UCSD-AML1 (cell line): ENCODE measurements around the gene UCHL1.
"Not testable (repeated sequence)": the region's sequence is repeated elsewhere in the genome, so short reads cannot be mapped to it uniquely, and the experiment has no call there.

Experiments
- DNase-seq: peaks from one replicate; lab custom pipeline; 2025; ENCODE audit not compliant: unreplicated experiment; lab: John Stamatoyannopoulos, UW

Gene UCHL1

DNA sequence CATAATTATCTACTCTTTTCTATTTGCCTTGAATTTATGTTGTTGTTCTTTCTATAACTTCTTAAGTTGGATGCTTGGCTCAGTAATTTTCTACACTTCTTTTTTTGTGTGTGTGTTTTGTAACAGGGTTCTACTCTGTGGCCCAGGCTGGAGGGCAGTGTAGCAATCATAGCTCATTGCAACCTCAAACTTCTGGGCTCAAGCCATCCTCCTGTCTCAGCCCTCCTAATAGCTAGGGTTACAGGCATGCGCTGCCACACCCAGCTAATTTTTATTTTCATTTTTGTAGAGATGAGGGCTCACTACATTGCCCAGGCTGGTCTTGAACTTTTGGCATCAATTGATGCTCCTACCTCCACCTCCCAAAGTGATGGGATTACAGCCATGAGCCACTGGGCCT is 20.7 kb upstream of the UCHL1 start:
- no peak for DNase-seq

DNA sequence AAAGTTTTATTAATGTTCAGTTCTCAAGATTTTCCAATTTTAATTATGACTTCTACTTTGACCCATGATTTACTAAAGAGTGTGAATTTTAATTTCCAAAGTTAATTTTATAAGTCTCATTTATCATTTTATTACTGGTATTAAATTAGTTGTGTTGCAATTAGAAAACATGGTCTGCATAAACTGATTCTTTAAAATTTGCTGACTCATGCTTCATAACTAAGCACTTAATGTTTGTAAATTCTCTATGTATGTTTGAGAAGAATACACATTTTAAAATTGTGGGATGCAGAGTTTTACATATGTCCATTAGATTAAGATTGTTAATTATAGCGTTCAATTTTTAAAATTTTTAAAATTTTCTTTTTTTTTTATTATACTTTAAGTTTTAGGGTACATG is 20.2 kb upstream of the UCHL1 start:
- no peak for DNase-seq

DNA sequence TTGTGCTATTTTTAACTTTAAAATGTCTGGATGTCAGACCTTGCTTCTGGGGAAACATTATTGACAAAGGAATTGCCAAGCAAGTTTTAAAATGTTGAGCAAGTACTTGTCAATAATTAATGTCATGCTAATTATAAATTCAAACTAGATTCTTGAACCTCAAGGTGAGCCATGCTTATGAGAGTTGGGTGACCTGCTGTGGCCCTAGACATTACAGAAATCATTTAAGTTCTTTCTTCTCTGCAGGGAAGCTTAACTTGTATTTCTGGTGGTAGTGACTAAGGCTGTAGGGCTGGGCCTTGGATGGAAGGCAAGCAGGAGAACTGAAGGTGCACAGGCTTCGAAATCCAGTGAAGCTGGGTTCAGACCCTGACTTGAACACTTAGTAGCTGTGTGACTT is 14.8 kb upstream of the UCHL1 start:
- no peak for DNase-seq

DNA sequence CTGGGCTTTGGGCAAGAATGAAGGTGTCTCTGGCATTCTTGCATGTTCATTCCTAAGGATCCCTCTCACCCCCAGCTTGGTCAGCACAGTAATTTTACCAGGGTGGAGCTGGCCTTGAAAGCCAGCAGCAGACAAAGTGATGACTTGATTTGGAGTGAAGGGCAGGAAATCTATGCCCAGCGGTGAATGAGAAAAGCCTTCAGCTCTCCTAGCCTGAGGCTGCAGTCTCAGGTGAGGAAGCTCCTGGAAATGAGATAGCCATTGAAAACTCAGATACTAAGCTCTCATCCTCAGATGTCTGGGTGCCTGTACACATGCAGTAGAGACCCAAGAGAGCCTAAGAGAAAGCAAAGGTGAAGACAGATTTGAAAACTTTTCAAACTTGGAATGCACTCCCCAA is 10.7 kb upstream of the UCHL1 start:
- no peak for DNase-seq

DNA sequence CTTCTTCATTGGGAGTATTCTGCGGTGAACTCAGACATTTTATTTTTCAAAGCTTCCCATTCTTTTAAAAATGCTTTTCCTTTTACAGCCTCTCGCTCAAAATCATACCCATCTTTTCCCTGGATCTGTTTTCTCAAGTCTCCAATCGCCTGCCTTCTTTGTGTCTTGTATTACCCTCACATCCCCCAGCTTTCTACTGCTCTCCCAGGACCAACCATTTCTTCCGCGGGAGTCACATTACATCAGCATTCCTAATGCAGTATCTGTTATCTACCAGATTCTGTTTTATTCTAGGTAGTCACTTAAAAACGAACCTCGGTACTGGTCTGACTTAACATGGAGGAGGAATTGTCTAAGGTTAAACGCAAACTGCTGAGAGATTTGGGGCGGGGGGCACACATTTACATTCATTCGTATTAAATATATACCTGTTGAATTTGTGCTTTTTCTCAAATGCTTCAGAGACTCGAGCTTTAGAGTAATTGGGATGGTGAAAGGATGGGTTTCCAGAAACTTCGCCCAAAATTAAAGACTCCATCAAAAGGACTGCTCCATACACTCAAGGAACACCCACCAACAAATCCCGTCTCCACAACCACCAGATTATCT is 493 bp upstream of the UCHL1 start:
- no peak for DNase-seq

GRCh38 chr4:41257257-41257901 is 651 bp downstream of the UCHL1 start:
- no peak for DNase-seq

DNA sequence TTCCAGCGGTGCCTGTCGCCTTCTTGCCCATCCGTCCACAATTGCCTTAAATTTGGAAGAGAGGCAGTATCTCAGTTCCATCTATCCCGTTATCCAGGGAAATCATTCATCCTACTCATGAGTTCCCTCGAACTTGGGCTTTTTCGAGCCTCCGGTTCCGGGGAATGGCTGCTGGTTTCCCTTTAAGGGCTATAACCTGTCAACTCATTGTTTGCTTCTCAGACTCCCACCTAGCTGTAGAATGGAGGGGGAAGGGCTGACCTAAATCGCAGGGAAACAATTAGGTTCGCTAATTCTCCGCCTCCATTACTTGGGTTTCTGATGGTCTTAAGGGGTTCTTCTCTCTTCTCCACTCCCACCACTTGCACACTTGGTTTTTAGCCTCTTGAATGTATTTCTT is 1.2 kb downstream of the UCHL1 start:
- DNase-seq = no peak

DNA sequence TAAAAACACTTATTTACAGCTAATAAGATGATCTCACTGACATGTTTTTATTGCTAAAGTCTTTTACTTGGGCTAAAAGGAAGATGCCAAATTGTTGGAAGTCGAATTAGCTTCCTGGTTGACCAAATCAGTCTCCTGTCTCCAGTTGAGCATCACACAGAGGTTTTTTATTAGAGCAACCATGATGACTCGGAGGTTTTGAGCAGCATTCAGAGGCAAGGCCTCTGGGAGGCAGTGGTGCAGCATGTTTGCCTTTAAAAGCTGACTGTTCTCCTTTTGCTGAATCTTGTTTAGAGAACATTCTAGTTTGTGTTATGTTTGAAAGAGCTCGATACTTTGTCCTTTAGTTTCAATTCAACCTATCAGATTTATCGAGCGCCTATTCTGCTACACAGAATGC is 2.1 kb downstream of the UCHL1 start:
- peak; percentile 18 for DNase-seq

DNA sequence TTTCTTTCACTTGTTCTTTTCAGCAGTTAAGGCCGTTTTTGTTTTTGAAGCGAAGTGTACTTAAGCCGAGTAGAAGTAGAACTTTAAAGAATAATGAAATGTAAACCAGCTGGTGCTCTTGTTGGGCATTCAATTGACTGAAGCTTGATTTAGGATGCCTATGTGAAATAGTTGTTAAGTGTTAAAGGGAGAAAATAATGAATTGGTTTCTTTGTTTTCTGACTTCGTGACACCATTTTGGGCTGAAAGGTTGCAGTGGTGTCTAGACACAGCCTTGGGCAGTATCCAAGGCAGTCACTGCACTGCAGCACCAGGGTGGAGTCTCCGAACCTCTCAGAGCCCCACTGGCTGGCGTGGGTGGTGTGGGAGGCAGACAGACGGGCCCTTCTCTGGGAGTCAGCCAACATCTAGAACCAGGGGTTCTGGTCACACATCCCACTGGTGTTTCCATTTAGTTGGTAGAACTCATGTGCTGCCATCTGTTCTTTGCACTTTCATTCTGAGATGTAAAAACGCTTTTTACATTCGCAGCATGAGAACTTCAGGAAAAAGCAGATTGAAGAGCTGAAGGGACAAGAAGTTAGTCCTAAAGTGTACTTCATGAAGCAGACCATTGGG is 3.5 kb downstream of the UCHL1 start:
- DNase-seq = no peak

GRCh38 chr4:41262198-41262597 is 5.5 kb downstream of the UCHL1 start:
- no peak for DNase-seq

DNA sequence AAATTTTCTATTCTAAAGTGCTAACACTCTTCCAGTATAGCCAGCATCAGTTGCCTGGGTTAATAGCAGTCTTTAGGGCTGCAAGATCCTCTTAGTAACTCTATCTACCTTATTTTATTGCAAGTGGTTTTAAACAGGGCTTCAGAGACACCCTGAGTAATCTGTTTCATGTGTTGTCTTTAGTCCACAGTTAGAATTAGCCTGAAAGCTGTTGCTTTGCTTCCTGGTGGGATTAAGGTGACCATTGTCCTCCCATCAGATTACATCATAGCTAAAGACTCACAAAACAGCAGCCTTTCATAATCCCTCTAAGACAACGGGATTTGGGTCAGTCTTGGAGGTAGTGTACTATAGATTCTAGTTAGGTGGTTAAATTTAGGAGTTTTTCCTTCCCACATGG is 7.5 kb downstream of the UCHL1 start:
- DNase-seq = no peak

GRCh38 chr4:41267997-41268396 is 11.3 kb downstream of the UCHL1 start:
- no peak for DNase-seq

DNA sequence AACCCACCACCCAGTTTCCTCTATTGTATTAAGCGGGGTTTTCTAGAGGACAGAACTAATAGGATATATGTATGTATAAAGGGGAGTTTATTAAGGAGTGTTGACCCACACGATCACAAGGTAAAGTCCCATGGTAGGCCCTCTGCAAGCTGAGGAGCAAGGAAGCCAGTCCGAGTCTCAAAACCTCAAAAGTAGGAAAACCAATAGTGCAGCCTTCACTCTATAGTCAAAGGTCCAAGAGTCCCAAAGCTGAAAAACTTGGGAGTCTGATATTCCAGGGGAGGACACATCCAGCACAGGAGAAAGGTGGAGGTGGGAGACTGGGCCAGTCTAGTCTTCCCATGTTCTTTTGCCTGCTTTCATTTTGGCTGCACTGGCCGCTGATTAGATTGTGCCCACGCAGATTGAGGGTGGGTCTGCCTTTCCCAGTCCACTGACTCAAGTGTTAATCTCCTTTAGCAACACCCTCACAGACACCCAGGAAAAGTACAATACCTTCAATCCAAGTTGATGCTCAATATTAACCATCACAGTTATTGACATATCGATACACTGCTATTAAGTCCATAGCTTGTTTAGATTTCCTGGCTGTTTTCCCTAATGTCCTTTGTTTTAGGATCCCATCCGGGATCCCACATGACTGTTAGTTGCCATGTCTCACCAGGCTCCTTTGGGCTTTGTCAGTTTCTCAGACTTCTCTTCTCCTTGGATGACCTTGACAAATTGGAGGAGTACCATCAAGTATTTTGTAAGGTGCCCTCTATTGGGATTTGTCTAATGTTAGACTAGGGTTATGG is 12.2 kb downstream of the UCHL1 start:
- no peak for DNase-seq

DNA sequence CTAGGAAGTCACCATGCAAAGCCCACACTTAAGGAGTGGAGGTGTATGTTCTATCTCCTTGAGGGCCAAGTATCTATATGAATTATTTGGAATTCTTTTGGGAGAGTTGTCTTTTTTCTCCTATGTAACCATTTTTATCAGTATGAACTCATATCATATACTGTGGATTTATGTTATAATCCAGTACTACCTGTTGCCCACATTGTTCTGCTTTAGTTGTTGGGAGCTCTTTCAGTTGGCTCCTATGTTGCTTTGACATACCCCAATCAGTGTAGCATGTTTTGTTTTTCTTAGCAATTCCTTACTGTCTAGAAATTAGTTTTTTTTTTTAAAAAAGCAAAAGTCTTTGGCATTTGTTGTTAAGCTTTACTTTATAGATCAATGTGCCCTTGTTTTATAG is 13.0 kb downstream of the UCHL1 start:
- DNase-seq = no peak

GRCh38 chr4:41275931-41276330 is 19.2 kb downstream of the UCHL1 start:
- DNase-seq = not testable (repeated sequence)

DNA sequence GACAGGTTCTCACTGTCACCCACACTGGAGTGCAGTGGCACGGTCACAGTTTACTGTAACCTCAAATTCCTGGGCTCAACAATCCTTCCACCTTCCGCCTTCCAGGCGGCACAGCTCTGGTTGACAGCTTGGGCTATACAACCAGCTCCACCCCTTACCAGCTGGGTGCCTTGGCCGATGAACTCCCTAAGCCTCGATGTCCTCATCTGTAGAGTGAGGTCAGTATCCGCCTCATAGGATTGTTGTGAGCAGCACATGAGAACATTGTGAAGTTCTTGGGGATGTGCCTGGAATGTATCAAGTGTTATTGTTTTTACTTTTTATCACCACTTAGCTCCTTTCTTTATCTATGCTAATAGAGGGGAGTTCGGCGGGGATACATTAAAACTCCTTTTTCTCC is 23.3 kb downstream of the UCHL1 start:
- DNase-seq = no peak

DNA sequence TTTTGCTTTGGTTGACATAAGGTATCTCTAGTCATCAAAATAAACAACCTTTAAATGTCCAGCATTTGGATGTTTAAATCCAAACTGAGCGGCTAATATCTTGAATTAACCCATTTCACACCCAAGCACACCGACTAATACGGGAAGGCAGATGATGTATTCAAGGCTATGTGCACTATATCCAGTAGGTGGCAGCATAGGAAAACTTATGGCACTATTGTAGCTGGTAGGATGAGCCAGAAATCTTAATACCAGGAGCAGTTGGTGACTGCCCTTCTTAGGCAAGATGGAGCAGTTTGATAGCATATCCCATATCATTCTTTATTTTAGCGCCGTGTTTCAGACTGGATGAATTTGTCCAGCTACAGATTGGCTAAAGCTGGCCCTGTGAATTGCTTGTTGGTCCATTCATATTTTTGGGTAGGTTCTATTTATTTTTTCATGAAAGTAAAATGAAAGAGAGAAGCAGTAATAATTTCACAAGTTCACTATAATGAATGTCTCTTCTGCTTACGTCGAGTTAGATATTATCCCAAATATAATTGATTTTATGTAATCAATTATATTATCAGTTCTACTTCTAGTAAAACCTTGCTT is 24.4 kb downstream of the UCHL1 start:
- no peak for DNase-seq

- no peak for DNase-seq
Measured at GRCh38 chr4:41282366-41282765, 25.6 kb downstream of the UCHL1 start.

GRCh38 chr4:41285202-41285863 is 28.6 kb downstream of the UCHL1 start:
- no peak for DNase-seq

GRCh38 chr4:41285864-41286235 is 29.1 kb downstream of the UCHL1 start:
- DNase-seq = no peak

DNA sequence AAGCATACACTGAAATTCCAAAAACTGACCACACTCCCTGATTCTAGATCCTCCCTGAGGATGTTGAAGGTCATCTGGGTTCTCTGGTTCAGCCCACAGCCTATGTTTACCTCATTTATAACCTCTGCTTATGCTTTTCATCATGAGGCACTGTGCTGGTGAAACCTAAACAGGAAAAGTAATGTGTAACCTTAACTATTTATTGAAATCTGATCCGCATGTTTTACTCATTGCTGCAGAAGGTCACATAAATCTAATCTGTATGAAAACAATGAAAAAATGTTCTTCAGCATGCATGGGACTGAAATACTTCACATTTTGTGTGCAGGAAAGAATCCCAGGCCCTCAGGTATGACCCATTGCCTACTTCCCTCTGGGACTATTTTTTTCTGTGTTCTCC is 30.3 kb downstream of the UCHL1 start:
- no peak for DNase-seq
